Astrocyte (in vitro differentiated cells and primary cell): Measurements from ENCODE around the gene IQCM. TPM values are rescaled to one million over a fixed set of nuclear protein-coding genes. Genes with fewer than 3 reads are reported as not detected.

Experiments used
- DNase-seq: peaks from one replicate; pipeline ENCODE4 v3.0.0-alpha.2; 2010; ENCODE audit warnings: low read depth
- FAIRE-seq: peaks from 2 replicates; lab custom pipeline; 2011; peaks lifted over from hg19 to GRCh38; lab: Jason Lieb, UNC
- H2AFZ ChIP-seq: 2 replicates; pipeline ENCODE4 v1.6.0; 2012; ENCODE audit warnings: low read depth, low read length, inconsistent platforms
- H3K27ac ChIP-seq: 2 replicates; pipeline ENCODE4 v1.5.1; 2011; ENCODE audit warnings: low read depth, low read length, inconsistent platforms
- H3K27me3 ChIP-seq: 2 replicates; pipeline ENCODE4 v1.6.0; 2011; ENCODE audit warnings: low read length, inconsistent platforms; ENCODE audit not compliant: insufficient read depth
- H3K36me3 ChIP-seq: 2 replicates; pipeline ENCODE4 v1.5.1; 2011; ENCODE audit warnings: low read length, inconsistent platforms; ENCODE audit not compliant: insufficient read depth
- H3K4me1 ChIP-seq: 2 replicates; pipeline ENCODE4 v1.5.1; 2011; ENCODE audit warnings: low read length, inconsistent platforms; ENCODE audit not compliant: insufficient read depth
- H3K4me2 ChIP-seq: 2 replicates; pipeline ENCODE4 v1.6.0; 2012; ENCODE audit warnings: low read length, inconsistent platforms
- H3K4me3 ChIP-seq: 2 replicates; pipeline ENCODE4 v1.5.1; 2011; ENCODE audit warnings: low read depth, mild to moderate bottlenecking, low read length, inconsistent platforms; ENCODE audit not compliant: insufficient read depth
- H3K79me2 ChIP-seq: 2 replicates; pipeline ENCODE4 v1.6.0; 2012; ENCODE audit warnings: mild to moderate bottlenecking, low read length, inconsistent platforms; ENCODE audit not compliant: insufficient read depth
- H3K9ac ChIP-seq: 2 replicates; pipeline ENCODE4 v1.6.0; 2012; ENCODE audit warnings: mild to moderate bottlenecking, low read length, inconsistent platforms
- H3K9me3 ChIP-seq: 2 replicates; pipeline ENCODE4 v1.5.1; 2012; ENCODE audit warnings: low read depth, mild to moderate bottlenecking, low read length, inconsistent platforms; ENCODE audit not compliant: insufficient read depth
- H4K20me1 ChIP-seq: 2 replicates; pipeline ENCODE4 v1.6.0; 2012; ENCODE audit warnings: low read length, inconsistent platforms; ENCODE audit not compliant: insufficient read depth
- H3K27ac Mint-ChIP-seq: one replicate; pipeline ENCODE4 v1.8.0; 2021; ENCODE audit warnings: mild to moderate bottlenecking, mixed read lengths; ENCODE audit not compliant: unreplicated experiment
- H3K27me3 Mint-ChIP-seq: one replicate; pipeline ENCODE4 v1.8.0; 2021; ENCODE audit warnings: low read depth, mixed read lengths; ENCODE audit not compliant: unreplicated experiment
- H3K36me3 Mint-ChIP-seq: one replicate; pipeline ENCODE4 v1.8.0; 2021; ENCODE audit warnings: low read depth, mixed read lengths; ENCODE audit not compliant: unreplicated experiment
- H3K4me1 Mint-ChIP-seq: one replicate; pipeline ENCODE4 v1.8.0; 2021; ENCODE audit warnings: low read depth, mixed read lengths; ENCODE audit not compliant: unreplicated experiment
- H3K4me3 Mint-ChIP-seq: one replicate; pipeline ENCODE4 v1.8.0; 2021; ENCODE audit warnings: mild to moderate bottlenecking, moderate library complexity, mixed read lengths; ENCODE audit not compliant: unreplicated experiment
- H3K9me3 Mint-ChIP-seq: one replicate; pipeline ENCODE4 v1.8.0; 2021; ENCODE audit warnings: mild to moderate bottlenecking, mixed read lengths; ENCODE audit not compliant: unreplicated experiment
- EZH2 ChIP-seq: IDR thresholded peaks from 2 replicates; pipeline ENCODE4 v1.6.1; 2012; ENCODE audit warnings: mild to moderate bottlenecking, low read length, inconsistent platforms; ENCODE audit not compliant: insufficient read depth
- total RNA-seq: library from RNA; stranded (reverse); gene quantifications from 2 replicates; pipeline ENCODE4 v1.2.1, GENCODE V29; 2021
- TF ChIP-seq, protein P1 (sequence below): IDR thresholded peaks from 2 replicates; pipeline ENCODE4 v1.5.1; 2011; ENCODE audit warnings: low read depth, mild to moderate bottlenecking, inconsistent platforms, low read length, moderate library complexity; ENCODE audit not compliant: insufficient read depth

Gene IQCM
- total RNA-seq, 1 donor from 2014 or later, result 0.11 TPM

DNA sequence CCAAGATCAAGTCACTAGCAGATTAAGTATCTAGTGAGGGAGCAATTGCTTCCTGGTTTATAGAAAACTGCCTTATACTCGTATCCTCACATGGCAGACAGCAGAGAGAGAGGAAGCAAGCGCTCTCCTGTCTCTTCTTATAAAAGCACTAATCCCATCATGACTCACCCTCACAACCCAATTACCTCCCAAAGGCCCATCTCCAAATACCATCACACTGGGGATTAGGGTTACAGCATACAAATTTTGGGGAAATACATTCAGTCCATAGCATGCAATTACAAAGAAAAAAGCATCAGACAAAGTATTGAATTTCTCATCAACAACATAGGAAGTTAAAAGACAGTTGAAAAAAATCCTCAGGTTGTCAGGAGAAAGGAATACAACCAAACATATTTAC, 292.6 kb downstream of the IQCM start:
- Histone ChIP-seq H3K36me3 (no peaks in the 10 kb centered on the region), H3K4me2 (no peak overlapping the region), H3K4me1 (no peaks in the 10 kb centered on the region), H4K20me1 (no peaks in the 10 kb centered on the region), H3K9me3 (no peaks in the 10 kb centered on the region), H3K79me2 (no peaks in the 10 kb centered on the region), H3K27ac (no peak overlapping the region), H3K27me3 (no peaks in the 10 kb centered on the region), H3K4me3 (no peak overlapping the region), H2AFZ (no peak overlapping the region), H3K9ac (no peak overlapping the region)
- H3K9me3 Mint-ChIP-seq, result no peaks in the 10 kb centered on the region
- H3K27me3 Mint-ChIP-seq, result no peaks in the 10 kb centered on the region
- no peak overlapping the region for H3K4me3 Mint-ChIP-seq
- no peaks in the 10 kb centered on the region for H3K36me3 Mint-ChIP-seq
- H3K27ac Mint-ChIP-seq, result no peak overlapping the region
- H3K4me1 Mint-ChIP-seq, result peaks cover 2% of the 10 kb centered on the region
- FAIRE-seq (no peak), DNase-seq (no peak)
- TF ChIP-seq EZH2, result no peak
- TF ChIP-seq, protein P1, sequence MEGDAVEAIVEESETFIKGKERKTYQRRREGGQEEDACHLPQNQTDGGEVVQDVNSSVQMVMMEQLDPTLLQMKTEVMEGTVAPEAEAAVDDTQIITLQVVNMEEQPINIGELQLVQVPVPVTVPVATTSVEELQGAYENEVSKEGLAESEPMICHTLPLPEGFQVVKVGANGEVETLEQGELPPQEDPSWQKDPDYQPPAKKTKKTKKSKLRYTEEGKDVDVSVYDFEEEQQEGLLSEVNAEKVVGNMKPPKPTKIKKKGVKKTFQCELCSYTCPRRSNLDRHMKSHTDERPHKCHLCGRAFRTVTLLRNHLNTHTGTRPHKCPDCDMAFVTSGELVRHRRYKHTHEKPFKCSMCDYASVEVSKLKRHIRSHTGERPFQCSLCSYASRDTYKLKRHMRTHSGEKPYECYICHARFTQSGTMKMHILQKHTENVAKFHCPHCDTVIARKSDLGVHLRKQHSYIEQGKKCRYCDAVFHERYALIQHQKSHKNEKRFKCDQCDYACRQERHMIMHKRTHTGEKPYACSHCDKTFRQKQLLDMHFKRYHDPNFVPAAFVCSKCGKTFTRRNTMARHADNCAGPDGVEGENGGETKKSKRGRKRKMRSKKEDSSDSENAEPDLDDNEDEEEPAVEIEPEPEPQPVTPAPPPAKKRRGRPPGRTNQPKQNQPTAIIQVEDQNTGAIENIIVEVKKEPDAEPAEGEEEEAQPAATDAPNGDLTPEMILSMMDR, result no peak

DNA sequence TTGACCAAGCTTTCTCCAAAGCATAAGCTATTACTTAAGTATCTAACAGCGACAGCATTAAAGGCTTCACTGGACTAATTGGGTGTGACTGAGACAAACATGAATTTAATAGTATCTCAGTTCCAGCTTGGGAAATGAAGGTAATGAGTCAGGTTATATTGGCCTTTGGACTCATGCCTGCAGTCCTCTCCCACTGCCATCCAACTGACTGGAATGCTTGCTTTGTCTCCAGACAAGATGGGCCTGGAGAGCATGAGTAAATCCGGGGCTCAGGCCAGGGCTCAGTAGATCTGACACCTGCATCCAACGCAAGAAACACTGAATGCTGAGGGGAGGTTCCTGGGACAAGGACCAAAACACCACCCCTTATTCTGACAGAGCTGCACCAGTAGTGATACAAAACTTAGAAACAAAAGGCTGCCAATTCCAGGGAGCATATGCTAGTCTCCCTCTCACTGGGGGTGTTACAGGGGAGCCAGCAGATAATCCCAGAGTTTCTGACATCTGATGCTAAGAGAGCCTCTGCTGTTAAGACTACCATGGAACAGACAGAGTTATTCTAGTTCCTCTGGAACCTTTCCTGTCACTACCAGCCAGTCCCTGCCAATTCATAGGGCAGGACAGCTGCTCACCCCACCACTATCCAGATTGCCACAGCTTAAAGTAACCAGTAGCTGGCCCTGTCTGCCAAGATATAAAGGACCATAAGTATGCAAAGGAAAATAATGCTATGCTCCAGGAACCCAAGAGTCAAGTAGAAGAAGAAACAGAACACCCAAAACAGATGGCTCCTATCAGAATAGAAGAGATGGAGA, 293.8 kb downstream of the IQCM start:
- H3K4me2 ChIP-seq, result no peak overlapping the region
- DNase-seq, result peak; percentile 88
- no peaks in the 10 kb centered on the region for H3K27me3 ChIP-seq
- H3K4me1 Mint-ChIP-seq, result peaks cover 2% of the 10 kb centered on the region
- no peaks in the 10 kb centered on the region for H3K36me3 ChIP-seq
- H3K27me3 Mint-ChIP-seq, result no peaks in the 10 kb centered on the region
- peaks cover 1% of the 10 kb centered on the region for H3K9me3 Mint-ChIP-seq
- H3K27ac ChIP-seq, result no peak overlapping the region
- no peak overlapping the region for H3K27ac Mint-ChIP-seq
- no peak overlapping the region for H3K9ac ChIP-seq
- H3K9me3 ChIP-seq, result no peaks in the 10 kb centered on the region
- no peak overlapping the region for H3K4me3 ChIP-seq
- H3K4me1 ChIP-seq, result no peaks in the 10 kb centered on the region
- peak overlapping the region; percentile 28 for H2AFZ ChIP-seq
- no peak for TF ChIP-seq EZH2
- TF ChIP-seq, protein P1, result no peak
- H3K4me3 Mint-ChIP-seq, result no peak overlapping the region
- H3K79me2 ChIP-seq, result no peaks in the 10 kb centered on the region
- no peak for FAIRE-seq
- H4K20me1 ChIP-seq, result no peaks in the 10 kb centered on the region
- no peaks in the 10 kb centered on the region for H3K36me3 Mint-ChIP-seq

DNA sequence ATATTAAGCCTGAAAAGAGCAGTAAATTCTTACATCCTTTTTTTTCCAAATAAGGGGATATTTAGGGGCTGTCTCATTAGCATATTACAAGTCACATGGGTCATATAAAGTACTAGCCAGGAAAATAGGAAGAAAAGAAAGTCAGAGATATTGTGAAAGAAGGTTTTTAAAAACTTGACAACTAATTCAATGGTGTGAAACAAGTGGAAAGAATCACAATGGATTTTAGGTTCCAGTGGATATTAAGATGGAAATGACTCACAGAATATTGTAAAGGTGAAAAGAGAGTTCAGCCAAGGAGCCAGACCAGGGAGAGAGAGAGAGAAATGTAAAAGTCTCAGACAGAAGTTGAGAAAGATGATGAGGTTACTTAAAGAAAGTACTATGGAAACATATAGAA, 297.2 kb downstream of the IQCM start:
- FAIRE-seq (no peak), DNase-seq (peak; percentile 25)
- H3K4me3 Mint-ChIP-seq, result no peak overlapping the region
- Histone ChIP-seq H2AFZ (no peak overlapping the region), H3K9ac (no peak overlapping the region), H3K79me2 (no peaks in the 10 kb centered on the region), H3K4me3 (no peak overlapping the region), H3K4me1 (no peaks in the 10 kb centered on the region), H3K27ac (no peak overlapping the region), H4K20me1 (no peaks in the 10 kb centered on the region), H3K4me2 (no peak overlapping the region), H3K36me3 (no peaks in the 10 kb centered on the region), H3K9me3 (no peaks in the 10 kb centered on the region), H3K27me3 (no peaks in the 10 kb centered on the region)
- no peaks in the 10 kb centered on the region for H3K36me3 Mint-ChIP-seq
- H3K27ac Mint-ChIP-seq, result no peak overlapping the region
- TF ChIP-seq EZH2, result no peak
- TF ChIP-seq, protein P1, result no peak
- no peaks in the 10 kb centered on the region for H3K27me3 Mint-ChIP-seq
- H3K4me1 Mint-ChIP-seq, result peaks cover 2% of the 10 kb centered on the region
- H3K9me3 Mint-ChIP-seq, result peaks cover 8% of the 10 kb centered on the region
